Erythroblast (primary cell): Measurements from ENCODE around the gene EXOSC1.

ENCODE experiments used
- GATA1 ChIP-seq: IDR thresholded peaks from 2 replicates; pipeline ENCODE4 v1.6.1; 2011; ENCODE audit warnings: low read depth, mild to moderate bottlenecking, control low read depth, low read length, moderate library complexity
- POLR2A ChIP-seq: IDR thresholded peaks from 2 replicates; pipeline ENCODE4 v1.6.1; 2011; ENCODE audit warnings: mild to moderate bottlenecking, low read length

DNA sequence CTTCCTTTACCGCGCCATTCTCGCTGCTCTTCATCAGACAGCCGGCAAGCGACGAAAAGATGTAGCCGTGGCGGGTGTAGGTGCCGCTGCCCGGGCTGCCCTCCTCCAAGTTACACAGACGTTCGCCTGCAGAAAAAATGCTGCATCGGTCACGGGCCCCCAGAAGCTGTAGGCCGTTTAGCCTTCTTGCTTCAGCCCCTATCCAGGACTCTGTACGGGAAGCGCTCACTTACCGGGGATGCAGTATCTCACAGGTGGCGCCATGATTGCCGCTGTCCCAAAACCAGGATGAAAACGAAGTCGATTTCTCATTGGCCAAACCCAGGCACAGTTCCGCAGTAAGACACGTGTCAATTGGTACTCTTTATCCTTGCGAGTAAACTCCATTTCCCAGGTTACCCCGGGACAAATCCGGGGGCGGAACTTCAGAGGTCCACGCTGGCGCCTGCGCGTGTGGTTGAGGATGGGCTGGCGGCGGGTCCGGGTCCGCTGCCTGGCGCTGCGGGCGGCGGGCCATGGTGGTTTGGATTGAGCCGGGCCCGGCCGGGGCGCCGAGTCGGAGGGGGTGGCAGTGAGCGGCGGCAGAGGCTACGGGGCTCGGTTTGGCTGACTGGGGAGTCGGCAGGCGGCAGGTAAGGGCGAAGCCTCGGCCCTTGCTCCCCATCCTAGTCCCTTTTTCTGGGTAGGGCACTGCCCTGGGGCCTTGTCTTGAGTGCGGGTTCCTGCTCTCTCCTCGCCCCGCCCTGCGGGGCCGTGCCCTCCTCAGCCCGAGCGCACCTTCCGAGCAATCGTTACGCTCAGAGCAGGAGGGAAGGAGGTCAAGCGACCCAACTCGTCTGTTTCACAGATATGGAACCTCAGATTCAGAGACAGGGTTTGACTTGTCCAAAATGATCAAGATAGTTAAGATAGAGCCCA lies at the start of gene EXOSC1, which contains the start of gene ZDHHC16:
- TF ChIP-seq POLR2A (peak; percentile 82), GATA1 (no peak)
